ENCODE data around the gene NFATC2. TPM values are rescaled to one million over a fixed set of nuclear protein-coding genes. Genes with fewer than 3 reads are reported as not detected.

The NFATC2 gene
- total and polyA plus RNA-seq, 2 of the 4 experiments (the other 2 are of a cell fraction), result 0.18 to 0.38 TPM

DNA sequence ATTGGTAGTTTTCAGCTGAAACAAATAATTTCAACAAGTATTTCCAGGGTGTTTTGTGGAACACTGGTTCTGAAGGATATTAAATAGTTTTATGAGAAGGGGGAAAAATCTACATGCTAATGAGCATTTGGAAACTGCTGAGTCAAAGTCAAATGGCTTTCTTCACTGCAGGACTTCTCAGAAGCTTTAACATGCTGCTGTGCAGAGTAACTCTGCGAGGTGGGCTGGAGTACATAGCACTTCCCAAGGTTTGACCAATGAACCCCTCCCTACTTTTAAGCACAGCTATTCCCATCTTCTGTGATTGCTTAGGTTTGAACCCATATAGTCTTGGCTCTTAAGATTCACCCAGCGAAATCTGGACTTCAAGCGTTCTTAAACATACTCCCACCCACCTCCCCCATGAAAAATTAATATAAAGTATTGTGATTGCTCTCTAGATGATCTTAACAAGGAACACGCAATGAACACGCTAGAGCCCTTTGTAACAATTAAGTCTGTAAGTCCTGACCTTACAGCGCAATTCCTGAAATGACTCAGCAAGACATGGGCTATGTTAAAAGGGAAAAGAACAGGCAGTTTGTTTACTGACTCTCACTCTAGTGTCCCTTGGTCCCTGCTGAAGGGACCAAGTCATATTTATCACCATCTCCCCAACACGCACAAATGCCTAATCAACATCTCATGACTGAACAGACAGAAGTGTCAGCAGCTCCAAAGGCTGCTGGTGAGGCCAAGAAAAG lies 105.2 kb downstream of the NFATC2 start:
- dilution Hi-C loops (cut with HindIII; ENCODE audit: low sequenced_read_pairs, unreplicated experiment) (no loop called here), intact Hi-C loops (cut with micrococcal nuclease) (no loop called here), in situ Hi-C loops (cut with MboI; ENCODE audit: low sequenced_read_pairs) (no loop called here)
- no peak for DNase-seq
- Histone ChIP-seq H2BK20ac (ENCODE audit: low read depth, low read length) (no peak overlapping the region; the same call in 1 of the 2 replicates), H3K9me3 (ENCODE audit: control insufficient read depth, insufficient read depth, low read length) (no peaks in the 10 kb centered on the region), H3K14ac (replicated peaks; ENCODE audit: low read depth, low read length) (no peak overlapping the region; the same call in 1 of the 2 replicates), H4K8ac (ENCODE audit: low read depth in 2 of 2, low read length in 2 of 2) (no peak overlapping the region), H3K79me1 (ENCODE audit: low read depth in 1 of 2, low read length in 2 of 2) (no peaks in the 10 kb centered on the region), H4K91ac (ENCODE audit: insufficient read depth, low read depth, low read length) (no peak overlapping the region), H2AK5ac (ENCODE audit: low read depth, low read length) (no peak overlapping the region), H3K9ac (ENCODE audit: low read depth, low read length) (no peak overlapping the region), H3K27me3 (ENCODE audit: control insufficient read depth, insufficient read depth, low read length) (no peaks in the 10 kb centered on the region), H2AFZ (replicated peaks; ENCODE audit: low read length, poor library complexity) (no peak overlapping the region), H3K23ac (ENCODE audit: low read depth, low read length) (no peak overlapping the region), H3K18ac (ENCODE audit: low read depth, low read length) (no peak overlapping the region), H4K20me1 (ENCODE audit: insufficient read depth, low read length) (no peaks in the 10 kb centered on the region), H3K4me2 (ENCODE audit: low read depth, low read length) (no peak overlapping the region), H4K5ac (ENCODE audit: low read depth, low read length) (no peak overlapping the region), H3K56ac (ENCODE audit: extremely low read depth, insufficient read depth, low read length) (no peak overlapping the region), H2BK5ac (ENCODE audit: low read depth, low read length, poor library complexity, severe bottlenecking) (no peak overlapping the region), H2AK9ac (replicated peaks; ENCODE audit: low read depth, low read length, poor library complexity) (no peak overlapping the region), H3K4me3 (ENCODE audit: insufficient read depth, low read depth, low read length) (no peak overlapping the region), H2BK120ac (ENCODE audit: low read depth, low read length) (no peak overlapping the region), H3K9me1 (ENCODE audit: insufficient read depth, low read length) (peaks cover 15% of the 10 kb centered on the region), H3K4me1 (ENCODE audit: control insufficient read depth, insufficient read depth, low read length) (peaks cover 2% of the 10 kb centered on the region), H3K36me3 (ENCODE audit: control insufficient read depth, insufficient read depth, low read length) (no peaks in the 10 kb centered on the region), H3K27ac (ENCODE audit: insufficient read depth, low read length) (no peak overlapping the region), H3K4ac (ENCODE audit: low read depth, low read length) (peak overlapping the region; percentile 13), H2BK15ac (ENCODE audit: low read depth, low read length) (no peak overlapping the region)
- no peak for ATAC-seq (ENCODE audit: low read depth)
- TF ChIP-seq MXI1 (IDR thresholded peaks at IDR 0.05; ENCODE audit: borderline replicate concordance, low read depth, low read length), result no peak
- TF ChIP-seq, protein P1, sequence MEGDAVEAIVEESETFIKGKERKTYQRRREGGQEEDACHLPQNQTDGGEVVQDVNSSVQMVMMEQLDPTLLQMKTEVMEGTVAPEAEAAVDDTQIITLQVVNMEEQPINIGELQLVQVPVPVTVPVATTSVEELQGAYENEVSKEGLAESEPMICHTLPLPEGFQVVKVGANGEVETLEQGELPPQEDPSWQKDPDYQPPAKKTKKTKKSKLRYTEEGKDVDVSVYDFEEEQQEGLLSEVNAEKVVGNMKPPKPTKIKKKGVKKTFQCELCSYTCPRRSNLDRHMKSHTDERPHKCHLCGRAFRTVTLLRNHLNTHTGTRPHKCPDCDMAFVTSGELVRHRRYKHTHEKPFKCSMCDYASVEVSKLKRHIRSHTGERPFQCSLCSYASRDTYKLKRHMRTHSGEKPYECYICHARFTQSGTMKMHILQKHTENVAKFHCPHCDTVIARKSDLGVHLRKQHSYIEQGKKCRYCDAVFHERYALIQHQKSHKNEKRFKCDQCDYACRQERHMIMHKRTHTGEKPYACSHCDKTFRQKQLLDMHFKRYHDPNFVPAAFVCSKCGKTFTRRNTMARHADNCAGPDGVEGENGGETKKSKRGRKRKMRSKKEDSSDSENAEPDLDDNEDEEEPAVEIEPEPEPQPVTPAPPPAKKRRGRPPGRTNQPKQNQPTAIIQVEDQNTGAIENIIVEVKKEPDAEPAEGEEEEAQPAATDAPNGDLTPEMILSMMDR (conservative IDR thresholded peaks at IDR 0.05; ENCODE audit: low read depth, low read length), result no peak
- TF ChIP-seq RFX5 (IDR thresholded peaks at IDR 0.05; ENCODE audit: low read depth, low read length), result no peak
- TF ChIP-seq, protein P2, sequence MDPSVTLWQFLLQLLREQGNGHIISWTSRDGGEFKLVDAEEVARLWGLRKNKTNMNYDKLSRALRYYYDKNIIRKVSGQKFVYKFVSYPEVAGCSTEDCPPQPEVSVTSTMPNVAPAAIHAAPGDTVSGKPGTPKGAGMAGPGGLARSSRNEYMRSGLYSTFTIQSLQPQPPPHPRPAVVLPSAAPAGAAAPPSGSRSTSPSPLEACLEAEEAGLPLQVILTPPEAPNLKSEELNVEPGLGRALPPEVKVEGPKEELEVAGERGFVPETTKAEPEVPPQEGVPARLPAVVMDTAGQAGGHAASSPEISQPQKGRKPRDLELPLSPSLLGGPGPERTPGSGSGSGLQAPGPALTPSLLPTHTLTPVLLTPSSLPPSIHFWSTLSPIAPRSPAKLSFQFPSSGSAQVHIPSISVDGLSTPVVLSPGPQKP (IDR thresholded peaks at IDR 0.05; ENCODE audit: borderline replicate concordance, low read depth, low read length), result no peak
- no peak for TF ChIP-seq POLR2A (IDR thresholded peaks at IDR 0.05; ENCODE audit: low read depth, low read length)
- no peak for TF ChIP-seq RAD21 (IDR thresholded peaks at IDR 0.05; ENCODE audit: low read length)
- TF ChIP-seq CEBPB (IDR thresholded peaks at IDR 0.05; ENCODE audit: low read depth, low read length), result no peak
- TF ChIP-seq SMC3 (IDR thresholded peaks at IDR 0.05; ENCODE audit: low read depth, low read length), result no peak
- TF ChIP-seq, protein P3, sequence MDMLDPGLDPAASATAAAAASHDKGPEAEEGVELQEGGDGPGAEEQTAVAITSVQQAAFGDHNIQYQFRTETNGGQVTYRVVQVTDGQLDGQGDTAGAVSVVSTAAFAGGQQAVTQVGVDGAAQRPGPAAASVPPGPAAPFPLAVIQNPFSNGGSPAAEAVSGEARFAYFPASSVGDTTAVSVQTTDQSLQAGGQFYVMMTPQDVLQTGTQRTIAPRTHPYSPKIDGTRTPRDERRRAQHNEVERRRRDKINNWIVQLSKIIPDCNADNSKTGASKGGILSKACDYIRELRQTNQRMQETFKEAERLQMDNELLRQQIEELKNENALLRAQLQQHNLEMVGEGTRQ (IDR thresholded peaks at IDR 0.05; ENCODE audit: low read depth, low read length), result no peak
- no peak for TF ChIP-seq BHLHE40 (IDR thresholded peaks at IDR 0.05; ENCODE audit: low read depth, low read length)
- no peak for TF ChIP-seq MAZ (IDR thresholded peaks at IDR 0.05; ENCODE audit: borderline replicate concordance, low read depth, low read length)
- TF ChIP-seq FOS (IDR thresholded peaks at IDR 0.05; ENCODE audit: low read depth, low read length), result no peak
- TF ChIP-seq CHD1 (IDR thresholded peaks at IDR 0.05; ENCODE audit: low read depth, low read length), result no peak
- TF ChIP-seq NFE2L2 (IDR thresholded peaks at IDR 0.05; ENCODE audit: low read depth, low read length), result no peak
- TF ChIP-seq RCOR1 (IDR thresholded peaks at IDR 0.05; ENCODE audit: insufficient replicate concordance, low read length), result no peak
- TF ChIP-seq MAFK (IDR thresholded peaks at IDR 0.05; ENCODE audit: low read depth, low read length), result no peak
- ChIA-PET CTCF (no interaction called here), POLR2A (ENCODE audit: unreplicated experiment) (no interaction called here)
- WGBS, 2 experiments (ENCODE audit: extremely low coverage in 2 of 2, insufficient read length in 1 of 2), result 100% methylated on average over 1 of the region's 7 CpGs; no CpG with 5 or more reads in 1 of the 2 experiments
- BruUV-seq (replicated peaks), result no TSS peak

All from IMR-90 (cell line).